HL-60 (cell line): ENCODE measurements around the gene ACTA2.

ENCODE experiments used
- DNase-seq, 2 experiments: peaks; one replicate each; pipeline ENCODE4 v3.0.0-alpha.2; 2010 to 2020; ENCODE audit warnings: low read depth in 1 of 2, low spot score in 1 of 2
- H3K27ac ChIP-seq: fragments of 250-450 bp; sonication (Bioruptor Pico); replicated peaks from 2 replicates; pipeline ENCODE4 v1.5.1; 2020; ENCODE audit warnings: mild to moderate bottlenecking, moderate library complexity
- H3K27me3 ChIP-seq: fragments of 250-450 bp; sonication (Bioruptor Pico); 2 replicates; pipeline ENCODE4 v1.5.1; 2021; ENCODE audit warnings: mild to moderate bottlenecking, moderate library complexity; ENCODE audit not compliant: insufficient read depth, poor library complexity, severe bottlenecking
- H3K4me3 ChIP-seq: replicated peaks from 2 replicates; pipeline ENCODE4 v1.5.1; 2011; ENCODE audit warnings: mild to moderate bottlenecking, control low read depth, low read length; ENCODE audit not compliant: insufficient read depth
- CTCF ChIP-seq: IDR thresholded peaks from one replicate; pipeline ENCODE4 v1.5.1; 2011; ENCODE audit warnings: low read length, control low read depth, inconsistent platforms; ENCODE audit not compliant: insufficient read depth
- GABPA ChIP-seq: IDR thresholded peaks from 2 replicates; pipeline ENCODE4 v1.6.1; 2012; ENCODE audit warnings: low read depth
- POLR2AphosphoS5 ChIP-seq: IDR thresholded peaks from 2 replicates; pipeline ENCODE4 v1.6.1; 2012; ENCODE audit warnings: low read depth
- REST ChIP-seq: IDR thresholded peaks from 2 replicates; pipeline ENCODE4 v1.6.1; 2012; ENCODE audit warnings: low read depth; ENCODE audit not compliant: insufficient replicate concordance
- SPI1 ChIP-seq: IDR thresholded peaks from 2 replicates; pipeline ENCODE4 v1.6.1; 2012; ENCODE audit warnings: low read depth, mild to moderate bottlenecking, borderline replicate concordance

Gene ACTA2

GRCh38 chr10:88980247-88980646 lies 27.7 kb upstream of the ACTA2 start:
- DNase-seq: no peak

GRCh38 chr10:88979603-88980002 lies 27.0 kb upstream of the ACTA2 start:
- no peak overlapping the region for H3K27ac ChIP-seq
- no peaks in the 10 kb centered on the region for H3K27me3 ChIP-seq
- TF ChIP-seq REST: no peak
- no peak overlapping the region for H3K4me3 ChIP-seq
- DNase-seq: no peak

More at GRCh38 chr10:88980247-88980646, 27.7 kb upstream of the ACTA2 start:
- TF ChIP-seq REST (no peak), CTCF (no peak), GABPA (no peak), SPI1 (no peak), POLR2AphosphoS5 (no peak)
- Histone ChIP-seq H3K27me3 (no peaks in the 10 kb centered on the region), H3K27ac (no peak overlapping the region), H3K4me3 (no peak overlapping the region)

- no peak for TF ChIP-seq CTCF
- TF ChIP-seq REST: no peak
- no peak for TF ChIP-seq POLR2AphosphoS5
- TF ChIP-seq SPI1: no peak
- Histone ChIP-seq H3K27ac (no peak overlapping the region), H3K27me3 (no peaks in the 10 kb centered on the region), H3K4me3 (no peak overlapping the region)
- DNase-seq: no peak
Observed at GRCh38 chr10:88979153-88979562, 26.6 kb upstream of the ACTA2 start.

GRCh38 chr10:88978463-88978862 lies 25.9 kb upstream of the ACTA2 start:
- no peak for TF ChIP-seq CTCF
- no peak for TF ChIP-seq POLR2AphosphoS5
- no peak for TF ChIP-seq SPI1
- no peak for TF ChIP-seq GABPA
- TF ChIP-seq REST: no peak
- Histone ChIP-seq H3K27ac (no peak overlapping the region), H3K27me3 (no peaks in the 10 kb centered on the region), H3K4me3 (no peak overlapping the region)
- DNase-seq: no peak
